Omental fat pad (tissue), 4 donors: Measurements from ENCODE around the gene IL1RN. TPM values are rescaled to one million over a fixed set of nuclear protein-coding genes. Genes with fewer than 3 reads are reported as not detected.

Source experiments
- ATAC-seq: fragments of 150-250 bp; one replicate; pipeline ENCODE4 v1.9.1; 2016; ENCODE audit warnings: mild to moderate bottlenecking, moderate library complexity; ENCODE audit not compliant: low FRiP score
- DNase-seq: peaks from one replicate; pipeline ENCODE4 v3.0.0-alpha.2; 2019; ENCODE audit warnings: low spot score
- CTCF ChIP-seq, 3 donors: fragments of 450-650 bp; IDR thresholded peaks; one replicate each; pipeline ENCODE4 v1.5.1; 2016 to 2017; ENCODE audit warnings: antibody characterized with exemption in 3 of 3, mild to moderate bottlenecking in 3 of 3, moderate library complexity in 2 of 3
- total RNA-seq, 4 donors: library from RNA; depleted of rRNA; stranded (reverse); fragments of >200 nt; gene quantifications; one replicate each; pipeline ENCODE4 v1.1.0, GENCODE V29; 2016

IL1RN gene
- total RNA-seq, 4 donors from 2014 or later: 4.8 to 114 (median 7.1) TPM

GRCh38 chr2:113144259-113144658 is 16.9 kb downstream of the IL1RN start:
- no peak for DNase-seq
- TF ChIP-seq CTCF (IDR thresholded peaks at IDR 0.05): no peak

GRCh38 chr2:113148606-113149552 is 21.5 kb downstream of the IL1RN start:
- TF ChIP-seq CTCF (IDR thresholded peaks at IDR 0.05): no peak
- DNase-seq: no peak
- no peak for ATAC-seq

More at GRCh38 chr2:113144259-113144658, 16.9 kb downstream of the IL1RN start:
- ATAC-seq: no peak

- ATAC-seq (no peak), DNase-seq (no peak)
- TF ChIP-seq CTCF (IDR thresholded peaks at IDR 0.05): no peak
Measured at GRCh38 chr2:113149553-113150257, 22.3 kb downstream of the IL1RN start.

- ATAC-seq (no peak), DNase-seq (no peak)
- no peak for TF ChIP-seq CTCF (IDR thresholded peaks at IDR 0.05)
Measured at GRCh38 chr2:113150258-113150601, 22.8 kb downstream of the IL1RN start.

- TF ChIP-seq CTCF (IDR thresholded peaks at IDR 0.05): no peak
- no peak for DNase-seq
- no peak for ATAC-seq
Measured at GRCh38 chr2:113155331-113155730, 27.9 kb downstream of the IL1RN start.

GRCh38 chr2:113156278-113157117 is 29.1 kb downstream of the IL1RN start:
- ATAC-seq: no peak
- TF ChIP-seq CTCF (IDR thresholded peaks at IDR 0.05): no peak
- no peak for DNase-seq
